ENCODE measurements around the gene RAP2B. TPM values are rescaled to one million over a fixed set of nuclear protein-coding genes. Genes with fewer than 3 reads are reported as not detected.
"Not testable (repeated sequence)": the region's sequence is repeated elsewhere in the genome, so short reads cannot be mapped to it uniquely, and the experiment has no call there.

RAP2B gene
- total and polyA plus RNA-seq, 12 donors: 1.1 to 11.1 (median 3.5) TPM

DNA sequence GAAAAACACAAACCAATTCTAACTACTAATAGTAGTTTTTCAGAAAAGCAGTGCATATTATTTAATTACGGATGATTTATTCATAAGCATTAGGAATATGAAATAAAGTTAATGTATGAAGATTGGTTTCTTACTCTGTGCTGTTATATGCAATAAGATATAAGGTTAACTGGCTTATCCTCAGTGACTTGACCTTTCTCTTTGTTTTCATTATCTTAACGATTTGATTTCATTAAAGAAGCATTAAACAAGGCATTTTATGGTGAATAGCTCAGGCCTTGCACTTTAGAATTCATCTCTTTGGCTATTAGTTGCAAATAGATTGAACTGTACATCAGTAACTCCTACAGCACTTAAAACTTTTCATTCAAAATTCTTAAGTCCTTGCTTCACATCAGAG, 28.9 kb downstream of the RAP2B start:
- intact Hi-C loops (cut with DNase I): no loop called here
- whole genome bisulfite sequencing, 2 donors: 88 to 90% methylated on average over 2 of the region's 2 CpGs

DNA sequence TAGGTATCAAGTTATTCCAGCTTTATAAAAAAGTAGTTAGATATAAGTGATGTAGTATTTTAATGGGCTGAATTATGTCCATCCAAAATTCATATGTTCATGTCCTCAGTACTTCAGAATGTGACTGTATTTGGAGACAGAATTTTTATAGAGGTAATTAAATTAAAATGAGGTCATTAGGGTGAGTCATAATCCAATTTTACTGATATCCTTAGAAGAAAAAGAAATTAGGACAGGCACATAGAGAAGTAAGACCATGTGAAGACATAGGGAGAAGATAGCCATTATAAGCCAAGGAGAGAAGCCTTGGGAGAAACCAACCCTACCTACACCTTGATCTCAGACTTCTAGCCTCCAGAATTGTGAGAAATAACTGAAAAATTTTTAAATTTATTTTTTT, 30.3 kb downstream of the RAP2B start:
- H3K36me3 ChIP-seq: no peaks in the 10 kb centered on the region
- H3K27me3 ChIP-seq: no peaks in the 10 kb centered on the region
- H3K4me3 ChIP-seq: no peak overlapping the region
- DNase-seq (no peak), ATAC-seq (no peak)
- intact Hi-C loops (cut with DNase I): no loop called here
- no peaks in the 10 kb centered on the region for H3K4me1 ChIP-seq
- no peaks in the 10 kb centered on the region for H3K9me3 ChIP-seq
- H3K27ac ChIP-seq: no peak overlapping the region
- TF ChIP-seq, protein P1, sequence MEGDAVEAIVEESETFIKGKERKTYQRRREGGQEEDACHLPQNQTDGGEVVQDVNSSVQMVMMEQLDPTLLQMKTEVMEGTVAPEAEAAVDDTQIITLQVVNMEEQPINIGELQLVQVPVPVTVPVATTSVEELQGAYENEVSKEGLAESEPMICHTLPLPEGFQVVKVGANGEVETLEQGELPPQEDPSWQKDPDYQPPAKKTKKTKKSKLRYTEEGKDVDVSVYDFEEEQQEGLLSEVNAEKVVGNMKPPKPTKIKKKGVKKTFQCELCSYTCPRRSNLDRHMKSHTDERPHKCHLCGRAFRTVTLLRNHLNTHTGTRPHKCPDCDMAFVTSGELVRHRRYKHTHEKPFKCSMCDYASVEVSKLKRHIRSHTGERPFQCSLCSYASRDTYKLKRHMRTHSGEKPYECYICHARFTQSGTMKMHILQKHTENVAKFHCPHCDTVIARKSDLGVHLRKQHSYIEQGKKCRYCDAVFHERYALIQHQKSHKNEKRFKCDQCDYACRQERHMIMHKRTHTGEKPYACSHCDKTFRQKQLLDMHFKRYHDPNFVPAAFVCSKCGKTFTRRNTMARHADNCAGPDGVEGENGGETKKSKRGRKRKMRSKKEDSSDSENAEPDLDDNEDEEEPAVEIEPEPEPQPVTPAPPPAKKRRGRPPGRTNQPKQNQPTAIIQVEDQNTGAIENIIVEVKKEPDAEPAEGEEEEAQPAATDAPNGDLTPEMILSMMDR (IDR thresholded peaks at IDR 0.05): no peak

More for the DNA sequence above, 28.9 kb downstream of the RAP2B start:
- TF ChIP-seq, protein P1 (IDR thresholded peaks at IDR 0.05): no peak
- DNase-seq (no peak), ATAC-seq (no peak)
- Histone ChIP-seq H3K36me3 (no peaks in the 10 kb centered on the region), H3K27me3 (no peaks in the 10 kb centered on the region), H3K4me3 (no peak overlapping the region), H3K9me3 (no peaks in the 10 kb centered on the region), H3K4me1 (no peaks in the 10 kb centered on the region), H3K27ac (no peak overlapping the region)

DNA sequence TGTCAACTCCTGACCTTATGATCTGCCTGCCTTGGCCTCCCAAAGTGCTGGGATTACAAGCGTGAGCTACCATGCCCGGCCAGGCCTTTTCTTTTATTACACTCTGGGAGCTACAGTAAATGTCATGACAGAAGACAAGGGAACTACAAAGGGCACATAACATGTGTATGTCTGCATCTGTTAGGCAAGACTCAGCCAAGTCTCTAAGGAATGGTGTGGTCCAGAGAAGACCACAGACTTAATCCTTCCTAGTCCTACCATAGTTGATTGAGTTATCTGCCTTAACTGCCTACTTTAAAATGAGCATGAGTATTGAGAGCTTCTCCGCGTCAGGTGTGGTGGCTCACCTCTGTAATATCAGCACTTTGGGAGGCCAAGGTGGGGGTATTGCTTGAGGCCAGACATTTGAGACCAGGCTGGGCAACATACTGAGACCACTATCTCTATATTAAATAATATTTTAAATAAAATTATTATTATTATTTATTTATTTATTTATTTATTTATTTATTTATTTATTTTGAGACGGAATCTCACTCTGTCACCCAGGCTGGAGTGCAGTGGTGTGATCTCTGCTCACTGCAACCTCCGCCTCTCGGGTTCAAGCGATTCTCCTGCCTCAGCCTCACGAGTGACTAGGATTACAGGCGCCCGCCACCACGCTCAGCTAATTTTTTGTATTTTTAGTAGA, 31.9 kb downstream of the RAP2B start:
- DNase-seq; H3K27ac ChIP-seq; H3K9me3 ChIP-seq; H3K4me1 ChIP-seq; H3K27me3 ChIP-seq; H3K36me3 ChIP-seq; intact Hi-C loops (cut with DNase I); ATAC-seq; H3K4me3 ChIP-seq: not testable (repeated sequence)
- 98 to 99% methylated on average over 12 of the region's 12 CpGs for WGBS, 2 donors

DNA sequence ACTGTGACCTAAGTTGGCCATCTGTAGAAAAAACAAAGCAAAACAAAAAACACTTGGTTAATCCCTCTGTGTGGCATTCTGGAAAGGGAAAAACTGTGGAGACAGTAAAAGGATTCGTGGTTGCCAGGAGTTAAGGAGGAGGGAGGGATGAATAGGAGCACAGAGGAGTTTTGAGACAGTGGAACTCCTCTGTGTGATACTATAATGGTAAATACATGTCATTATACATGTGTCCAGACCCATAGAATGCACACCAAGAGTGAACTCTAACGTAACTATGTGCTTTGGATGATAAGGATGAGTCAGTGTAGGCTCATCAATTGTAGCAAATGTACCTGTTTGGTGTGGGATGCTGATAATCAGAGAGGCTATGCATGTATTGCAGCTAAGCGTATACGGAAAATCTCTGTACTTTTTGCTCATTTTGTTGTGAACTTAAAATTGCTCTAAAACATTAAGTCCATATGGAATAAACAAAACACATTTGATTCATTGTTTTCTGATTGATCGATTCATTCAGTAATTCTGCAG, 33.4 kb downstream of the RAP2B start:
- Histone ChIP-seq H3K4me3 (no peak overlapping the region), H3K27me3 (no peaks in the 10 kb centered on the region), H3K9me3 (no peaks in the 10 kb centered on the region), H3K27ac (no peak overlapping the region), H3K4me1 (no peaks in the 10 kb centered on the region), H3K36me3 (no peaks in the 10 kb centered on the region)
- TF ChIP-seq, protein P1 (IDR thresholded peaks at IDR 0.05): no peak
- no peak for DNase-seq
- intact Hi-C loops (cut with DNase I): no loop called here
- 83 to 84% methylated on average over 5 of the region's 5 CpGs for WGBS, 2 donors
- no peak for ATAC-seq

DNA sequence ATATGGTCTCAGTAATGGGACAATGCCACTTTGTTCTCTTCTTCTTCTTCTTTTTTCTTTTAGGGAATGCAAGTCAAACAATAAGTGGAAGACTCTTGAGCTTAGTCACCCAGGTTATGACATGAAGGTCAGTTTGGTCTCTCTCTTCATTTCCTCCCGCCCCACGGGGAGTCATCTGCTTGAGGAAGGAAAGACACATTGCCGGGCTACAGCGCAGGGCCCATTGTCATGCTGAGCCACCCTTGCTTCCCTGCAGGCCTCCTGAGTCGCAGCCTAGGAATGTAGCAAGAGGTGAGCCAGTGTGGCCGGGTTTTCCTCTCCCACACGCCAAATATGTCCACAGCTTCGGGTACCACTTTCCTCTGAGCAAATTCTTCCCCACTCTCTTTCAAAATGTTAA, 47.6 kb downstream of the RAP2B start:
- TF ChIP-seq, protein P1 (IDR thresholded peaks at IDR 0.05): no peak
- DNase-seq: peak; percentile 8 to 13
- H3K4me3 ChIP-seq: no peak overlapping the region
- H3K27ac ChIP-seq: peak overlapping the region in 1 of 10 donors; percentile 57
- peaks cover 0 to 27% (median 0%) of the 10 kb centered on the region in 9 donors for H3K4me1 ChIP-seq
- ATAC-seq: peak in 6 of 8 donors; percentile 41 to 83 (median 59)
- no peaks in the 10 kb centered on the region for H3K36me3 ChIP-seq
- 50 to 64% methylated on average over 8 of the region's 8 CpGs for WGBS, 2 donors
- H3K27me3 ChIP-seq: no peaks in the 10 kb centered on the region
- no peaks in the 10 kb centered on the region for H3K9me3 ChIP-seq
- intact Hi-C loops (cut with DNase I): no loop called here
